ENCODE data around the gene PPP1R2C. TPM values are rescaled to one million over a fixed set of nuclear protein-coding genes. Genes with fewer than 3 reads are reported as not detected.

The PPP1R2C gene
- total RNA-seq (2014; rRNA removed), result not detected in 2 replicates
- not detected for polyA plus RNA-seq (2012)

DNA sequence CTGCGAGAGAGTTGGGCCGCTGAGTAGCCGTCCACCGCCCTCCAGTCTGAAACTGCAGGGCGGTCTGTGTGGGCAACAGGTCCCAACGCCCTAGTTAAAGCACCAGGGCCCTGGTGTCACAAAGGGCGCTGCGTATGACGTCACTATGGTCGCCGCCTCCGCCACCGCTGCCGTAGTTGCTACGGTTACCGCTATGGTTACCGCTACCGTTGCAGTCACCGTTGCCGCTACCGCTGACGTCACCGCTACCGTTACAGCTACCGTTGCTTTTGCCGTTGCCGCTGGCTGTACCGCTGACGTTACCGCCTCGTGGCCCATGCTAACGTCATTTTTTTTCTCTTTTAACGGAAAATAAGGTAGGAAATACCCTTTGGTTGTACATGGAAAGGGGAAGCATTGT is at the start of gene PPP1R2C:
TSS of gene PPP1R2C (minus strand) at position 68 of the 400 bp plus-strand sequence. CDS start 84 bp downstream, outside the sequence.
- no peak for DNase-seq (ENCODE audit: low read depth)

DNA sequence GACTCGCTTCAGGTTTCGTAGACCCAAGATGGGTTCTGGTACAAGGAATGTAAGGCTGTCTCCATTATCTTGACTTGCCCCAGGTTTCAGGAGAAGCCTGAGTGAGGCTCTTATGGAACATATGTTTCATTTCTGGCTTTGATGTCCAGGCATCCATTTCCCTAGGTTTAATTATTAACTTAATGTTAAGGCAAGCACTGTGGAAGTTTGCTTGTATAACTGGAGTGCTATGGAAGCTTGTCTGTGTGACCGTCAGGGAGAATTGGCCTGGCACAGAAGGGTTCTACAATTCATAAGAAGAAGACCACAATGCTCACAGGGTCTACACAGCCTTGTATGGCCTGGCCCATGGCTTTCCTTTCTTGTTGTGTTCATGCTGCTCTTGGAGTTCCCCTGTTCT is 47.2 kb upstream of the PPP1R2C start:
- DNase-seq (ENCODE audit: low read depth), result no peak

DNA sequence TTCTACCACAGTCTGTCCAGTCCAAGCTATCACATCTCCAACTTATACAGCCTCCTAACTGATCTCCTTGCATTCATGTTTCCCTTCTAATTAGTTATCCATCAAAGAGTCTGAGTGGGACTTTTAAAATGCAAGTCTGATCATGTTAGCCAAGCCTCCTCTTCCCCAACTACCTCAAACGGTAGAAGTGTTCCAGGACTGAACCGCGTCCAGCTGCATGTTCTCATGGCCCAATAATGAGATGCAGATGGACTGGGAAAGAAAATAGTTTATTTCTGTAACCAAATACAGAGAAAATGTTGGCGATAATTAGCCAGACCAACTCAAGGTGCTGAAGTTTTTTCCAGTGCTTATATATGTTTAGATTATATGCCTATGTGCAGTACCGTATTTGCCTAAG is 46.6 kb upstream of the PPP1R2C start:
- DNase-seq (ENCODE audit: low read depth), result no peak

DNA sequence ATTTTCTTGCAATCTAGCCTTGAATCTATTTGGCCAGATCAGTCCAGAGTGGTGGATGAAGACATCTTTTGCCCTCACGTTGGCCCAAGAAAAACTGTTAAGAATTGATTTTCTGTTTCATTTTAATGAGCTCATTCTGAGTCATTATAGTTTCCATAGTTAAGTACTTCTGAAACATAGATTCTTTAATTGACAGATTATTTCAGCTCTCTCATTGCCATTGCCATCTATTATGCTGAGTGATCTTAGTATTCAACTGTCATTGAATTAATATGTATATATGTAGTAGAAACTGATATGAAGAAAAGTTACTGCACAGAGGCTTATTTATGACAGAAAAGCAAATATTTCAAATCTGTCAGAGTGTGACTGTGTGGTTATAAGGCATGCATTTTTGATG is 45.5 kb upstream of the PPP1R2C start:
- DNase-seq (ENCODE audit: low read depth), result no peak

DNA sequence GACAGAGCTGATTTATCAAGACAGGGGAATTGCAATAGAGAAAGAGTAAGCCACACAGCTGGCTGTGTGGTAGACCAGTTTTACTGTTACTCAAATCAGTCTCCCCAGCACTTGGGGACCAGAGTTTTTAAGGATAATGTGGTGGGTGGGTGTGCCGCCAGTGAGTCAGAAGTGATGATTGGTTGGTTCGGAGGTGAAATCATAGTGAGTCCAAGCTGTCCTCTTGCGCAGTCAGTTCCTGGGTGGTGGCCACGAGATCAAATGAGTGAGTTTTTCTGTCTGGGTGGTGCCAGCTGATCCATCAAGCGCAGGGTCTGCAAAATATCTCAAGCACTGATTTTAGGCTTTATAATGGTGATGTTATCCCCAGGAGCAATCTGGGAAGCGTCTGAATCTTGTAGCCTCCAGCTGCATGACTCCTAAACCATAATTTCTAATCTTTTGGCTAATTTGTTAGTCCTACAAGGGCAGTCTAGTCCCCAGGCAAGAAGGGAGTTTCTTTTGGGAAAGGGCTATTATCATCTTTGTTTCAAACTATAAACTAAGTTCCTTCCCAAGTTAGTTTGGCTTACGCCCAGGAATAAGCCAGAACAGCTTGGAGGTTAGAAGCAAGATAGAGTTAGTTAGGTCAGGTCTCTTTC is 44.0 kb upstream of the PPP1R2C start:
- no peak for DNase-seq (ENCODE audit: low read depth)

DNA sequence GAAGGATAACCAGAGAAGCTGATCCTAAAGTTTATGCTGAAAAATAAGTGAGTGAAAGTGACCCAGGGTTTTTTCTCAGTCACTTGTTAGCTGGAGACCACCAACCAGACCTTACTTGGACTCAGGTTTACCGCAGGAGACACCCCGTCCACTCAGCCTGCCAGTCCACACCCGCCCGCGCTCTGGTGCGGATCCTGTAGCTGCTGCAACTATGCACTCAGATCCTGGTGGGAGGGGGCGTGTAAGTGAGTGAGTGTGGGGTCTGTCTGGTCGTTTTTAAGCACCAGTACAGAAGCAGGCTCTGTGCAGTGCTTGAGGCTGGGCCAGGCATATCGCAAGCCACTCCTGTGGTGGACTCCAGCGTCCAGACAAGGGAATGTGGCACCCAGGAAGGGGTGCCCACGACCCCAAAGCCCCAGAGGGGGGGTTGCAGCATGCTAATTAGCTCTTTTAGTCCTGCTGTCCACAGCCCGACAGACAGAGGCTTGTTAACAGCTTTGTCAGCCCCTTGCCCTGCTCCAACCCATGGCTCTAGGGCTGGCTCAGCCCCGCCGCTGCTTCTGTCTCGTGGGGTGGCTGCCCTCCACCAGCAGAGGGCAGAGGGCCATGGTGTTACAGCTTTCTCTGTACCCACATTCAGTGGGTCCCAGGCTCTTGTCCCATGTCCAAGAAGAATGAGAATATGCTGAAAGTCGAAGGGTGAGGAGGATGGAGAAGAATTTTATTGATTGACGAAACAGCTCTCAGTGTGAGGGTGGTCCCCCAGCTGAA is 40.4 kb upstream of the PPP1R2C start:
- no peak for DNase-seq (ENCODE audit: low read depth)

DNA sequence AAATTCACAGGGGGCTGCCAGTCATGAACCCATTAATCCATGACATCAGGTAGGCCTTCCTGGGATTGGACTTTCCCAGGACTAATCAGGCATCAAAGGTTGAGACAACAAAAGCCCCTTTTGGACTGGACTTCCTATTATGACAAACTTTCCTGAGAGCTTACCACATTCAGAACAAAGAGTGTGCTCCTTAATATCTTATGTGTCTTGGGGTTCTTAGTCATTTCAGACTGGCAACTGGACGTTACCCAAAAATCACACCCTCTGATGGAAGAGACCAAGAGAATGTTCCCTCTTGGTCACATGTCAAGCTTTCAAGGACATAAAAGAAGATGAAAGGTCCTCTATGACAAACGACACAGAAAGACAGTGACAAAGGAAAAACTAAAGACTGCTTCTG is 31.6 kb upstream of the PPP1R2C start:
- no peak for DNase-seq (ENCODE audit: low read depth)

DNA sequence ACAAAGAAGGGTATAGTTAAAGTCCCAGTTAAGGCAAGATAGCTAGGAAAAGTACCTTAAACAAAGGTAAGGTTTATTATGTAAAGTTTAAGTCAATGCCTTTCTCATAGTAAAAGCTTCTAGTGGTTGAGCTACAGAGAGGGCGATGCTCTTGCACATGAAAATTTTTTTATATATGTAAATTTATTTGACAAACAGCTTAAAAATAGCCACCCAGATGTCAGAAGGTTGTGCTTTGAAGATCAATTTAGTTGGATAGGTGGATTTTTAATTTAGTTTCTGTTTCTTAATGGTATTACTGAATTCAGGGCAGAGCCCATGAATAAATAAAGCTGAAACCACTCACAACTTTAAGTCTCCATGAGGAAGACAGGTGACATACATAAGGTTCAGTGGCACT is 29.4 kb upstream of the PPP1R2C start:
- DNase-seq (ENCODE audit: low read depth), result no peak

DNA sequence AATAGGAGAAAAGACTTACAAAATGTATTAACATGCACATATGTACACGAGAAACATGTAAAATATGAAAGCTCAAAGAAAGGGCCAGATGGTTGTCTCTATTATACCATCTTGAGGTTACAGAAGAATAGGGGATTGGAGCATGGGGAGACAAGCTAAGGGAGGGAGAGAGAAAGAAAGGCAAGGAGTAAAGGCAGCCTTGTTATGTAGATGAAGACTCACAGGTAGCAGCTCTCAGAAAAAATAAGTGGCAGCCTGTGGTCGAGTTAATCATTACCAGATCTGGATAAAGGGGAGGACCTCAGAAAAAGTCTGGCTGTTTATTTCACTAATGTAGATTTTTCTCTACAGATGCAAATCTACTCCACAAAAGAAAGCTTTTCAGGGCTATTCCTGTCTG is 26.6 kb upstream of the PPP1R2C start:
- DNase-seq (ENCODE audit: low read depth), result no peak

DNA sequence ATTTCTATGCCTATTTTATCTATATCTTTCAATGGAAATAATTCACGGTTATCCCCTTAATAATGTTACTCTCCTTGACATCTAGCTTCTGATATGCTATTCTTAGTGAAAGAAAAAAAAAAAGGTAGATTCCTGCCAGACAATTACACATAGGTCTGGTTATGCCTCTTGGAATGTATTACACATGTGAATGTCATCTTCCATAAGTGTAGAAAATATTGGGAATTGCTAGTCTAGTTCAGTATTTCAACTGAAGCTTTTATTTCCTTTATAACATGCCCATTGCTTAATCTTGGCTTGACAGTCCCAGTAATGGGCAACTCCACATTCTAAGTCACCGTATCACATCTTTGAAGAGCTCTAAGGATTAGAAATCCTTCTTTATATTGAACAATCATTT is 25.4 kb upstream of the PPP1R2C start:
- peak; percentile 8 for DNase-seq (ENCODE audit: low read depth)

DNA sequence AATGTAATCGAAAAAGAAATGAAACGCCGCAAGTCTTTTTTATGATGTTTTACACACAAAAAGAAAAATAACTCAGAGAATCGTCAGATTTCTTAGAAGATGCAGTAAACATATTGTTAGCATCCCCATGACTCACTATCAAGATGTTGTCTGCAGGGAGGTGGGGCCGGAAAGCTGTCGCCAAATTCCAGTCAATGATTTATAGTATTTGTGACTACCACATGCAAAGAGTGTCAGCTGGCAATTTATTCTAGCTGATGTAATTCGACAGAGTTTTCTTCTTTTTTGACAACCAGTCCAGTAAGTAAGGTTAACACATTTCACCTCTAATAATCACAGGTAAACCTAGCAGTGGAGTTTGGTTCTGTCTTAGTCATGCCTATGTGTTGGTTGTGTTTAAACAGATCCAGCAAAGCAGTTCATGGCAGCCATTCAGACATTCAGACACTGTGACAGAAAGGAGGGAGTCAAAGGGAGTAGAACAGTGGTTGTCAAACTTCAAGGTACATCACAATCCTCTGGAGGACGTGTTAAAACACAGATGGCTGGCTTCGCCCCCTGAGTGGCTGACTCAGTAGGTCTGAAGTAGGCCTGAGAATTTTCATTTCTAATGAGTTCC is 19.8 kb upstream of the PPP1R2C start:
- DNase-seq (ENCODE audit: low read depth), result peak; percentile 4

DNA sequence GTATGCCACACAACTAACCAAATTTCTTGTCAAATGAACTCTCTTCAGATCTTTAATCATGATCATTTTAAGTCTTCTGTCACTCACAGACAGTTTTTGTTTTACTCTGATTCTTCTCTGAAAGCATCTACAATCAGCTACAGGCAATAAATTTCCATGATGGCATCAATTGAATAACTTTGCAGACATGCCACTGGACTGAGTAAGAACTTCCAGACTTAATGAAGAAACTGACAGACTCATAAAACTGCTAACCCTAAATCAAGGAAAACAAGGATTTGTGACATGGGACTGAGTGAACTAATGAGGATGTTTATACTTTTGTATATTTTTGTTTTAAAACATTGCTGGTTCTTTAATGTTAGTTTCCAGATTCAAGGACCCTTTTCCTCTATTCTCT is 5.5 kb upstream of the PPP1R2C start:
- DNase-seq (ENCODE audit: low read depth), result no peak

DNA sequence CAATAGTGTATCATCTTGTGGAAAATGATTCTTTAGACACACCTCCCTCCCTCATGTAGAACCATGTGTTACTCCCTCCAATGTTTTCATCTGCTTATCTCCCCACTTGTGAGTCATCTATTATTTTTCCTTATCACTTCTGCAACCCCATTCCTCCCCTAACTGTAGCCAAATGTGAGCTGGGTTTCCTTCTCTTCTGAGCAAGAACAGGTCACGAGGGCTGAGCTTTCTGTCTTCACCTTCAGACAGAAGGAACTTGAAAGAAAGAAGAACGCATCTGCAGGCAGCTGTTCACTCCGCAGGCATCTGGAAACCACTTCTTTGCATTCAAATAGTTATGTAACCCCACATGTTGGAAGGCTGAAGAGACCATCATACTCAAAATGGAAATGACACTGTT is 1.8 kb downstream of the PPP1R2C start:
- no peak for DNase-seq (ENCODE audit: low read depth)

DNA sequence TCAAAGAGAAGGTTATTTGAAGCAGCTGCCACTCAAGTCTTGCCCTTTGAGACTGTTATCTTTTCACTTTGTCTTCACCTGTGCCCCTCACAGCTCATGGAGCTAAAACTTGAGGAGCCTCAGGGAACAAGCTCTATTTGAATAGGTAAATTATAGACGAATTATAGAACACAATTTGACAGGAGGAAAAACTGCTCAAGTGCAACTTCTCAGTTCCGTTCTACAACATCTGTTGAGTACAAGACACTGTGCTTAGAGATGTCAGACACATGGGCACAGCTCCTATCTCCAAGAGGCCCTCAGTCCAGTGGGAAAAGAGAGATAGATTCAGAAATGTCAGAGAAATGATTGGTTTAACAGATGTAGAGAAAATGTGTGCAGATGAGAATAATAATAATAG is 5.1 kb downstream of the PPP1R2C start:
- no peak for DNase-seq (ENCODE audit: low read depth)

DNA sequence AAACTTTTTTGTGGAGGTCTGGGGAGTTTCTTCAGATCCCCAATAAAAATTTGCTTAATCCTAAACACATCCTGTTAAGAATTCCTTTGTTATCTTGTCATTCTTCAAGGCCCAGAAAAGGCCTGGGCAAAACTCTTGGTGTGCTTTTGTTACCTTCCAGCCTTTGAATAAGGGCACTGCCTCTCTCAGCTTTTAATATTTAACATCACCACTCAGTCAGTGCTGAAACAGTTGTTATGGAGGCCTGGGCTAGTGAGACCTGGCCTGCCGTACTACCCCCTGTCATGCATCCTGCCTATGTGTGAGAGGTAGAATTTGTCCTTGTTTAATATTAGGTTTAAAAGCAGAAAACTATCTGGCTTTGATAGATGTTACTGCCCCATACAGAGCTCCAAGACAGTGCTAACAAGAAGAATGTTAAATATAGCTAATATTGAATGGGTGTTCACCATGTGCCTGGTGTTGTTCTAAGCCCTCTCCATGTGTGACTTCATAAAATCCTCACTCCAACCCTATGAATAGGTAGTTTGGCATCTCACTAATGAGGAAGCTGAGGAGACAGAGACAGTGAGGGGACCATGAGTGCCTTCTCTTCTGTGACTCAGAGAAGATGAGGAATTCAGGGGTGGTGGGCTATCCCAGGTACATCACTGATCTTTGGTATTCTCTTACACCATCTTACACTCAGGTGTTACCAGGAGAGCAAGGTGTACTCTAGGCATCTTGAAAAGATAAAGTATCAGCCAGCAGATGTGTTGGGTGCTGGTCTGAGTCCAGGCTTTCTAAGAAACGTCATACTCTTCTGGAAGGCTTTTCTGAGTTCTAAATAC is 6.2 kb downstream of the PPP1R2C start:
- DNase-seq (ENCODE audit: low read depth), result no peak

DNA sequence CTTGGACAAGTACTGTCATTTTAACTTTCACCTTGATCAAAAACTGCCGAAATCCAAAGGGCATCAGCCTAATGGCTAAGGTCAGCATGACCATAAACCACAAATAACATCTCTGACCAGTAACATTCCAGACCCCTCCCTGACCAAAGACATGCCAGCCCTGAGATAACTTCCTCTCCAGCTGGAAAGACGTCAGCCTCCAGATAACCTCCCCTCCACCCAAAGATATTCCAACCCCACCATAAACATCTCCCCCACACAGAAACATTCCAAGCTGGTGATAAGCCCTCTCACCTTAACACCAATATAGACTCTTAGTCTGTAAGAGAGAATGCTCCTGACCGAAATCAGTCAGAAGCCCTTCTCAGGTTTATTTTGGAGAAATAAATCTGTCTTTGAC is 7.4 kb downstream of the PPP1R2C start:
- no peak for DNase-seq (ENCODE audit: low read depth)

DNA sequence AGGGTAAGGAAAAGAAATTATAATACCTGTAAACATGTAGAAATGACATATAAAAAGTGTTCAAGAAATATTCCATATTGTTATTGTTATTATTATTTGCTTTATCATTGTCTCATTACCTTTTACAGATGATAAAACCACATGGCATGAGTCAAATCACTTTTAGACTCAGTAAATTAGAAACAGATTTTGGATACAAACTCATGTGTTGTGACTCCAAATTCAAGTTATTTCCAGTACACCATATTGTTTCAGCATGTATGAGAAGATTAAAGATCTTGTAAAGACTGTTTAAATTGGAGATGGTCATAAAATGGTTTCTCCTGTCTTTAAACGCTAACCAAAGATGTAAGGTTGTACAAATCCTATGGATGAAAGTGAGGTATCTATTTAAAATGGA is 18.1 kb downstream of the PPP1R2C start:
- no peak for DNase-seq (ENCODE audit: low read depth)

DNA sequence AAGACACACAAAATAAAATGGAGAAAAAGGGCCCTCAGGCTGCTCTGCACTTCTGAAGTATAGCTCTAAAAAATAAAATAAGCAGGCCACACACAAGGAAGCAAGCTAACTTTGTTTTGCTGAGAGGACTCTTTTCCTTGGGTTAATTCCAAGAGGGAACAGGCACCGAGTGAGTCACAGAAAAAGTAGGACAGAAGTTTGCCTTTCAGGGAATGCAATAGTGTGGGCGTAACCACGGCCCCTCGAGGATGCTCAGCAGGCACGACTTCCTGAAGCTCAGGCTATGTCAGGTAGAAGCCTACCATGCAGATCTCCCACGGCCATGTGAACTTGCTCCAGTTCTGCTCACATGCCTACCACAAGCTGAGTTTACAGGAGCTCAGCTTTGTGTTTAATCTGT is 22.1 kb downstream of the PPP1R2C start:
- DNase-seq (ENCODE audit: low read depth), result peak; percentile 62

DNA sequence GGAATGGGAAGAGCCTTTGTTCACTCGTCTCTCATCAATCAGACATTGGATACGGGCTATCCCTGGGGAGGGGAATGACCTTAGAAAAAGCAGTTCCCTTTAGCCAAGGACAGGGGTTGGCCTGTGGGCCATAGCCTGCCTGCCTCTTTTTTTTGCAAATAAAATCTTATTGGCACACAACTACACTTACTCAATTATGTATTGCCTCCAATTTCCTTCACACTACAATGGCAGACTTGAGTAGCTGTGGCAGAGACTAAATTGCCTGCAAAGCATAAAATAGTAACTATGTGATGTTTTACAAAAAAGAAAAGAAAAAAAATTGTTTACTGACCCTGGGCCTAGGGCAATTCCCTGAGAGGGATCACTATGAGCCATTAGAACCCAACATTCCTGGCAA is 23.4 kb downstream of the PPP1R2C start:
- no peak for DNase-seq (ENCODE audit: low read depth)

DNA sequence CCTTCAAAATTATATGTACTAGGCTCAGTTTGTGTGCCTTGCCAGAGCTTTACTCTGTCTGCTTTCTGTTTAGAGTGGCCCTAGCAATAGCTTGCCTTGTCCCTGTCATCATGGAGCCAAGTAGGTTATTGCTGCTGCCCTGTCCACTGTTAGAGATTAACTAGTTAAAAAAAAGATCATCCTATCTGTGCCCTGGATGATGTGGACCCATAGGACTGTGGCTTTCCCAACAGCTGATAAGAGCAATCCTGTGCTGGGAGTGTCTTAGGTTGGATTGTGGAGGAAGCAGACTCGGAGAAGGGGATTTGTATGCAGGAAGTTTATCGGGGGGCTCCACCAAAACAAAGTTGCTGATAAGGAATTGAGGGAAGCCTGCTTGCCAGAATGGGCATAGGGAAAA is 23.8 kb downstream of the PPP1R2C start:
- DNase-seq (ENCODE audit: low read depth), result no peak

DNA sequence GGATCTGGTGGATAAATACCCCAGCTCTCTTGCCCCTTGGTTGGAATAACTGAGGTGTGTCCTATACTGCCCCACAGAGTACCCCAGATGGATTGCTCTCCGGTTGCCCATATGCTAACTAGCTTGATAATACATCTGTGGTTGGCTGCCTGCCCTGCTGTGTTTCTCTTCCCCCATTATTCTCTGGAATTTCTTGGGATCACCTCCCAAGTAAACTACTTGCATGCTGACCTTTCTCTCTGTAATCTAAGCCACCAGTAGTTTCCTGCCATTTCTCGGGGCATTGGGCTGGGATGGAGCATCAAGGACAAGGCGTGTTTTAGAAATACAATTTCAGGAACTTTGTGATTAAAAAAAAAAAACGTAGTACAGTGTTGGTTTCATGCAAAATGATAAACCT is 25.2 kb downstream of the PPP1R2C start:
- no peak for DNase-seq (ENCODE audit: low read depth)

DNA sequence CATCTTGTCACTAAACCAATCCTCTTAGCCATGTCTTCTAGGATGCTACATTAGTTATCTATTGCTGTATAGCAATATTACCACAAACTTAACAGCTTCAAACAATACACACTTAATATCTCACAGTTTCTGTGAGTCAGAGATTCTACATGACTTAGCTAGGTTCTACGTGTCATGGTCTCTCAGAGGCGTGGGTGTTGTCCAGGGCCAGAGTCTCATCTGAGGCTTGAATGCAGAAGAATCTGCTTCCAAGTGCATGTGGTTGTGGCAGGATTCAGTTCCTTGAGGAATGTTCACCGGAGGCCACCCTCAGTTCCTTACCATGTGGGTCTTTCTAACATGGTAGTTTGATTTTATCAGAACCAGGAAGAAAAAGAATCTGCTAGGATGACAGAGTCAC is 26.4 kb downstream of the PPP1R2C start:
- DNase-seq (ENCODE audit: low read depth), result peak; percentile 1
